GM18868 (cell line): ENCODE results near the gene TNFAIP2.

Experiments
- ATAC-seq: cut with Tn5 transposase; IDR thresholded peaks from one replicate; pipeline ENCODE4 v1.9.1; 2021; ENCODE audit warnings: mild to moderate bottlenecking, moderate library complexity; ENCODE audit not compliant: unreplicated experiment

Gene TNFAIP2

DNA sequence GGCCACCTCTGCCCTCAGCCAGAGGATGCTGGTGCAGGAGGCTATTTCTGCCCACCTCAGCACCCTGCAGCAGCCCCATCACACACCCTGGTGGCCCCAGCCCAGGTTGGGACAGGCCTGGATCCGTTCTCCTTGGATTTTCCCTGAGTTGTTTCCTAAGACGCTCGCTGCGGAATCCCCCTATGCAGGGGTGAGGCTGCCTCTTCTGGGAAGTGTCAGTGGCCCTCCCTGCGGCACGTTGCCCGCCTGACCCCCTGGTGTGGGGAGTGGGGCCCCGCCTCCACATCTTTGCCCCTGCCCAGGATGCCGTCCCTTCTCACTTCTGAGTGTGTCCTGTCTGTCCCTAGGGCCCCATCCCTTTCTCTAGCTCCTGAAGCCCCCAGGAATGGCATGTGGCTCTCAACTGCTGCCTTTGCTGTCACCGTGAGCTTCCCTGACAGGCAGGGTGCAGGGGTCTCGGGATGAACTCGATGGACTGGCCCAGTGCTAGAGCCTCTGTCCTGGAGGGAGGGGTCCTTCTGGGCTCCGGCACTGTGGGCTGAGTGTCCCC lies 29.3 kb upstream of the TNFAIP2 start:
- no peak for ATAC-seq

DNA sequence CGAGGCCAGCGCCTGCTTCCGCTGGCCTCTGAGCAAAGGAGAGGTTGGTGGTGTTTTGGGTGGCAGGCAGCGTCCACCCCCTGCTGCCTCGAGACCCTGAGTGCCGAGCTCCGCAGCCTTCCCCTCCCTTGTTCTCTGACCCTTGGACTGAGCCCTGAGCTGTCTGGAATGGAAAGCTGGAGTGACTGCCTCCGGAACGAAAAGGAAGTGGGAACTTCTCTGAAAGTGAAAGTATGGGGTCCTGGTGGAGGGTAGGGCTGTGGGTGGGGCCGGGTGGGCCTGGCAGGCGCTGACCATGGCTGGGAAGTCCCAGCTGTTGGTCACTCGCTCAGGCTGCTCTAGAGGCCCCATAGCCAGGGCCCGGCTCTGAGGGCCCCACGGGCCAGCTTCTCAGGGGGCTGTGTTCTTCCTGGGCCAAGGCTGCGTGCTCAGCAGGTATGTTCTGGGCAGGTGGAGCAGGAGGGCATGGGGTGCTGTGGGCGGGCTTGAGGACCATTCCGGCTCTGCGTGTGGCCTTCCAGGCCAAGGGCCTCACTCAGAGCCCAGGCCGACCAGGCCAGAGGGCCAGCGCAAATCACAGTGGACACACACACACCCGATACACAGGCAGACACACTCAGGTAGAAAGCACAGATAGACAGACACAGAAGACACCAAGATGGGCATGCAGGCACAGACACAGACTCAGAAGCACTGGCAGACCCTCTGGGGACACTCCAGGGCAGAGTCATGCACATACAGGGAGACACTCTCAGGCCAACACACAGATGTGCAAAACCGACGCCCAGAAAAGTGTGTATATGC lies 28.7 kb upstream of the TNFAIP2 start, which contains the start of gene EXOC3L4:
Gene EXOC3L4 (plus strand): TSS at position 320 of the 804 bp plus-strand sequence. CDS start 5,495 bp downstream, outside the sequence.
- ATAC-seq, result no peak

DNA sequence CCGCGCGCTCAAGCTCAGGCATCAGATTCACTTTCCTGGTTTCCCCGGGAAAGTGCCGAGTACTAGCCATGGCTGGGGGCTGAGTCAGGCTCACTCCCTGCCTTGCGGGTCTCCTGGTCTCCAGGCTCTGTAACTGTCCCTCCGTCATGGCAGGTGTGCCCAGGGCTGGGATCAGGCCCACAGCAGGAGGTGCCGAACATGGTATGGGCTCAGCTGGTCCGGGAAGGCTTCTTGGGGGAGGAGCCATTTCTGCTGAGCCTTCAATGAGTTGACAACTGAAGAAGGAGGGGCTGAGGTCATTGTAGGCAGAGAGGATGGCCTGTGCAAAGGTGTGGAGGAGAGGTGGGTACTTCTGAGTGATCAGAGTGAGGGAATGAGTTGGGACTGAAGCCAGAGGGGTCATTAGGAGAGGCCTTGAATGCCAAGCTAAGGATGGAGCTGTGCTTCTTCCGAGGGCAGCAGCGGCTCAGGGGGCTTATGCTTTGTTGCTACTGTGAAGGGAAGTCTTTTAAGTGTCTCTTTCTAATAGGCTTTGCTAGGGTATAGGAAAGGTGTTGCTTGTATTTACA lies 28.0 kb upstream of the TNFAIP2 start:
- ATAC-seq, result no peak

DNA sequence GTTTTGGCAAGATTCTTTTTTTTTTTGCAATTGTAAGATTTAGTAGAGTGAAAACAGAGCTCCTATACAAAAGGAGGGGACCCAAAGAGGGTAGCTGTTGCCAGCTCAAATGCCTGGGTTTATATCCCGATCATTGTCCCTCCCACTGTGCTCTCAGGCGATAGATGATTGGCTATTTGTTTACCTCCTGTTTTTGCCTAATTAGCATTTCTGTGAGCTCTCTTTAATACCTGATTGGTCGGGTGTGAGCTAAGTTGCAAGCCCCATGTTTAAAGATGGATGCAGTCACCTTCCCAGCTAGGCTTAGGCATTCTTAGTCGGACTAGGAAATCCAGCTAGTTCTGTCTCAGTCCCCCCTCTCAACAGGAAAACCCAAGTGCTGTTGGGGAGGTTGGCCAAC lies 26.9 kb upstream of the TNFAIP2 start:
- no peak for ATAC-seq

DNA sequence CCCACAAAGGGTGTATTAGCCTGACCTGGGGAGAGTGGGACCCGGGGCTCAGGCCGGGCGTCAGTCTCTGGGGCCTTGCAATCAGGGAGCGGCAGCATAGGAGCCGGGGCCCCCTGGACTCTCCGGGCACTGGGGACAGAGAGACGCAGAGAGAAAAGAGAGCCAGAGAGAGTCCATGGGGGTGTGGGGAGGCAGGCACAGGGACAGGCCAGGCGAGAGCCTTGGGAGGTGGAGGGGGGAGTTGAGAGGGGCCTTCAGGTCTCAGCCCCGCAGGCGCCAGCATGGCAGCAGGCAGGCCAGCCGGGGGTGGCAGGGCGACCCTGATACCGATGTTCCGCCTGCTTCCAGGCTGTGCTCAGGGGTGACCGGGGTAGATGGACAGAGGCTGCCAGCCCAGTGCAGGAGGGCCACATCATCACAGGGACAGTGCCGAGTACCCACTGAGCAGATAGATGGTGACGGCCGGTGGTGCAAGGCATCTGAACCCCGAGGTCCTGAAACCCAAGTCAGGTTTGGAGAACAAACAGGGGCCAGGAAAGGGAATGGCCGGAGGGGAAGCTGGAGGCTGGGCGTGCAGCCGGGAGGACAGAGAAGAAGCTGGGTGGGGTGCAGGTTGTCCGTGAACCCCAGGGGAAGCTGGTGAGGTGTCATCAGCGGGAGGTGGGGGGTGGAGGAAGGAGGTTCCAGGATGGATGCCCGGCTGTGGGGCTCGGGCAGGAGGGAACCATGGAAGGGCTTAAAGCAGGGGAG lies 25.8 kb upstream of the TNFAIP2 start:
- ATAC-seq, result no peak

DNA sequence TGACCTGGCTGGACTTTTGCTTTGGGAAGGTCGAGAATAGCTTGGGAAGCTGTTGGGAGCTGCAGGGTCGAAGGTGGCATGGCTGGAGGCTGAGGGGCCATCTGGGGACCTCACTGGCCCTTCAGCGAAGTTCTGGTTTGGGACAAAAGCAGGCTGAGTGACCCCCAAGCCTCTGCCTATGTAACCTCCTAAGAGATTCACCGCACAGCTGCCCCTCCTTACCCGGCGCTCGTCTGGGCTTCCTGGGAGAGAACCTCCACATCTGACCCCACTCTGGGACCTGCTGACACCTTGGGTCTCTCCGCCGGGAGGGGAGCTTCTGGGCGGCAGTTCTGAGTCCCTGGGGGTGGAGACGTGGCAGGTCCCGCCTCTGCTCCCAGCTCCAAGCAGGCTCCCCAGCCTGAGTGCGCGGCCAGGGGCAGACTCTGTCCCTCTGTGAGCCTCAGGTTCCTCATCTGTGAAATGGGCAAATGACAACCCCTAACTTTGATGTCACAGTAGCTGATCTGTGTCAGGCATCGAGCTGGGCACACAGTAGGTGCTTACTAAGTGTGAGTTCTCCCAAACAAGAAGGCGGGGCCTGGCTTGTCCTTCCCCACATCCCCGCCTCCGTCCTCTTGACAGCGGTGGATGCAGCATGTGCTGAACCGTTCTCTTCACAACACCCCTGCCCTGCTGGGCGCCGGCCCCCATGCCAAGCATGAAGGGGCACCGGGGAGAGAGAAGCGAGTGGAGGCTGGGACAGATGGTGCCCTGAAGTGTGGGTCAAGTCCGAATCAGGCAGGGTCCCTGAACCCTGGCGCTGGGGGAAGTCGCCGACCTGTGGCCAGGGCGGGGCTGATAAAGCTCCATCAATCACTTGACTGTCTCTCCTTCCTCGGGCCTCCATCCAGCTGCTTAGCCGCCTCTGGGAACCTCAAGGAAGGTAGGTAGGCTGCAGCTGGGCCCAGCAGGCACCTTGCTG lies 25.0 kb upstream of the TNFAIP2 start:
- ATAC-seq, result no peak

DNA sequence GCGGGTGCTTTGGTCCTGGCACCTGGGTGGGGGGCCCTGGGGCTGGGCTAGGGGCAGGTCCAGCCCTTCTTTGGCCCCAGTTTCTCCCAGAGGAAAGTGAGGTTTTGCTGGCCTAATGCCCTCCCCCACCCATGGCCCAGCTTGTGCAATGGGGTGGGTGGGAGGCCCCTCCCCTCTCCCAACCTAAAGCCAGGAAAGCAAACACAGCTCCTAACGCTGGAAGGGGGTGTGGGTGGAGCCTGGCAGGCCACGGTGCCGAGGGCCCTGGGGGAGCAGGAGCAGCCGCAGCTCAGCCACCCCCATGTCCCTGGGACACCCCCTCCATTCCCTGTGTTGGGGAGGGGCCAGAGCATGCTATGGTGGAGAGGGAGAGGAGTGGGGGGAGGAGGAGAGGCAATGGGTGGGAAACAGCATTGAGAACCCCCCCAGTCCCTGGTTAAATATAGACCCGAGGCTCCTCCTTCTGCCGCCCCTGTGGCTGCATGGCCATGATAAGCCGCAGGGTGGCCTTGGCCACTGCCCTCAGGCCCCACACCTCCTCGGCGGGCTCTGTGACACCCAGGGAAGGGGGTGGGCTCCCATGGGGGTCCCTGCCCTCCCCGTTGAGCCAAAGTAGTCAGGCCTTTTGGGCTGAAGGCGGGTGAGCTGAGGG lies 24.1 kb upstream of the TNFAIP2 start:
- no peak for ATAC-seq

DNA sequence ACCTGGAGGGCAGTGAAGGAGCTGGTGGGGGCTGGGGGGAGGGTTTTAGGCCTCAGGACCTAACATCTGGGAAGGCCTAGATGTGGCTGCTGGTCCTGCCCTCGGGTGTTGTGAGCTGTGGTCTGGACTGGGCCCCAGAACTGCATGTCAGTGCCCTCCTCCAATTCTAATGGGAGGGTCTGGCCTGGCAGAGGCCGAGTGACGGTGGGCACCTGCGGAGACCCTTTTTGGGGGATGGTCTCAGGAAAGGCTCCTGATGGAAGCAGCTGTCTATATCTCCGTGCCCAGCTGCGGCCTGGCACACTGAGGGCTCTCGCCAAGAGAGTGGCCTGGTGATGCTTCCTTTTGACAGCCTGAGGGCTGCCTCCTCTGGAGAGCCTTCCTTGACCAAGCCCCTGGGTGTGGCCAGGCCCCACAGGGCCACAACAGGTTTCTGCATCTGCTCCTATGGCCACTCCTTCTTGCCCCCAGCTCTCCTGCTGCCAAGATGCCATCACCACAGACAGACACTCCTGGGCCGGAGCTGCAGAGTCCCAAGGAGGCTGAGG lies 23.5 kb upstream of the TNFAIP2 start:
- ATAC-seq, result no peak

DNA sequence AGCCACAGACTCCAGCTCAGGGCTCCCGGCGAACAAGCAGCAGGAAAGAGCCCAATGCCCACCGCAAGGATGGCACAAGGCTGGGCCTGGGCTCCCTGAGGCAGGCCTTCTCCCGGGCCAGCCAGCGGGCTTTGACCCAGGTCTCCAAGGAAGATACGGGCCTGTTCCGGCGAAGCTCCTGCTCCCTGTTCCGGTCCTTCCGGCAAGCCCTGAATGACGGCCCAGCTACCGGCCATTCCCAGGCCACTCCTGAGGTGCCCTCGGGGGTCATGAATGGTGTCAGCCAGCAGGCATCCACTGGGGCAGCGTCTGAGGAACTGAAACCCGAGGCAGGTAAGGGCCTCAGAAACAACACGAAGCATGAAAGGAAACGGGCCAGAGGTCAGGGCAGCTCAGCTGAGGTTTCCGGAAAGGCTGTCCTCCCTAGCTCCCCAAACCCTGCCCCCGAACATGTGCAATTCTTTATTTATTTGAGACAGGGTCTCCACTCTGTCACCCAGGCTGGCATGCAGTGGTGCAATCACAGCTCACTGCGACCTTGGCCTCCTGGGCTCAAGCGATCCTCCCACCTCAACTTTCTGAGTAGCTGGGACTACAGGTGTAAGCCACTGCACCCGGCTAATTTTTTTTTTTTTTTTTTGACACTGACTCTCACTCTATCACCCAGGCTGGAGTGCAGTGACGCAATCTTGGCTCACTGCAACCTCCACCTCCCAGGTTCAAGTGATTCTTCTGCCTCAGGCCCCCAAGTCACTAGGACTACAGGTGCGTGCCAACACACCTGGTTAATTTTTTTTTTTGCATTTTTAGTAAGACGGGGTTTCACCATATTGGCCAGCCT lies 22.8 kb upstream of the TNFAIP2 start:
- no peak for ATAC-seq

DNA sequence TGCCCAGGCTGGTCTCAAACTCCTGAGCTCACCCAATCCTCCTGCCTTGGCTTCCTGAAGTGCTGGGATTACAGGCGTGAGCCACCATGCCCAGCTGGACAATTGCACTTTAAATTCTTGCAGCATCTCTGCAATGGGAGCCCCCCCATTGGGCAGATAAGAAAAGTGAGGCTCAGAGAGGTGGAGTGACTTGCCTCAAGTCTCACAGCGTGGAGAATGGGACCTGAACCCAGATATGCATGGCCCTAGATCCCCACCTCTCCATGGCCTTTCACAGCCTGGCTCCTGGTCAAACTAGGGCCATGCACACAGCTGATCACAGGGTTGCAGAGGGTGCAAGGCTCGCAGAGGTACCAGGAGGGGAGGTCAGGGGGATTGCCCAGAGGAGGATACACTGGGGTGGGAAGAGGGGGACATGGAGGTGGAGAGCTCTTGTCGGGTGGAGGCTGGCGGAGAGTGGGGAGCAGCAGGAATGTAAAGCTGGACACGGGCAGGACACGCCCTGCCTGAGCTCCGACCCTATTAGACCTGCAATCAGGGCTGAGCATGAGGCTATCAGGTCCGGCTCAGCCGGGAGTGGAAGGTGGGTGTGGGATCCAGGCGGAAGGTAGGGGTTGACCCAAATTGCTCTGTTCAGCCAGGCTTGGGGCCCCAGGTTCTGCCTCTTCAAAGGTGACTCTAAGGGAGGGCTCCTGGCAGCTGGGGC lies 21.9 kb upstream of the TNFAIP2 start:
- no peak for ATAC-seq

DNA sequence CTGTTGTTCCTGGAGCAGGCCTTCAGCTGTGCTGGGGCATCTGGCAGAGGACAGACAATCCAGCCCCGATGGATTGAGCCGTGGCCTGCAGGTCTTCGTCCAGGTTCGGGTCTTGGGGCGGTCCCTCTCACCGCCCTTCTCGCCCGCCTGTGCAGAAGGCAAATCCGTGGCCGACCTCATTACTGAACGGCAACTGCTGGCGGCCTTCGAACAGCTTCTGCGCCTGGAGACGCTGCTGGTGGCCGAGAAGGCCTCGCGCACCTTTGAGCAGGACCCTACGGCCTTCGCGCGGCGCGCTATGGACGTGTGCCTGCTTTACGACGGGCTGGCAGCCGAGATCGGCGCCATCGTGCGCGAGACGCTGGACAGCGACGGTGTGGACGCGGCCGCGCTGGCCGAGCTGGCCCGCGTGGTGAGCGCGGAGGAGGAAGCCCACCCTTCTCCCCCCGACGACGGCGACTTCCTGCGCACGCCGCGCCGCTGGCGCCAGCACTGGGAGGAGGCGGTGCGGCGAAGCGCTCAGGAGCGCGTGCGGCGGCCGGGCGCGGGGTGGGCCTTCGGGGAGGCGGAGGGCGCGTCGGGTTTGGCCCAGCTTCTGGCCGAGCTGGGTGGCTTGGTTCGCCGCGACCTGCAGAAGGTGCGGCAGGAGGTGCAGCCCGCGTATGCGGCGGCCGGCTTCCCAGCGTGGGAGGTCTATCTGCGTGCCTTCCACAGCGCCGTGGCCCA lies 21.1 kb upstream of the TNFAIP2 start:
- ATAC-seq, result no peak

DNA sequence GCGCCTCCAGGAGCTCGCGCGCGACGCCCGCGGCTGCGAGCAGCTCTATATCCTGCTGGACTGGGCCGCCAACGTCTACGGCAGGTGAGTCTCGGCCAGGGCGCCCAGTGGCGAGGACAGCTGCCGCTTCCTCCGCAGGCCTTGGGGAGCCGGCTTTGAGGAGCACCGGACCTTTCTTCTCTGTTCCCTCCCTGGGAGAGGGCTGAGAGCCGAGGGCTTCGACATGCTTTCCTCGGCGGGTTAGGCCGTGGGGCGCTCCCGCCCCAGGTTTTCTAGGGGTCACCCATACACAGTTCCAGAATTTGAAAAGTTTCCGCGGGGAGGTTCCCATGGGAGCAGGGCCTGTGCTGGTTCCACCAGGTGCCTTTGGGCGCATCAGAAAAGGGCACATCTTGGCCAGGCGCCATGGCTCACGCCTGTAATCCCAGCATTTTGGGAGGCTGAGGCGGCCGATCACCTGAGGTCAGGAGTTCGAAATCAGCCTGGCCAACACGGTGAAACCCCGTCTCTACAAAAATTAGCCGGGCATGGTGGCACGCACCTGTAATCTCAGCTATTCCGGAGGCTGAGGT lies 20.5 kb upstream of the TNFAIP2 start:
- ATAC-seq, result no peak

DNA sequence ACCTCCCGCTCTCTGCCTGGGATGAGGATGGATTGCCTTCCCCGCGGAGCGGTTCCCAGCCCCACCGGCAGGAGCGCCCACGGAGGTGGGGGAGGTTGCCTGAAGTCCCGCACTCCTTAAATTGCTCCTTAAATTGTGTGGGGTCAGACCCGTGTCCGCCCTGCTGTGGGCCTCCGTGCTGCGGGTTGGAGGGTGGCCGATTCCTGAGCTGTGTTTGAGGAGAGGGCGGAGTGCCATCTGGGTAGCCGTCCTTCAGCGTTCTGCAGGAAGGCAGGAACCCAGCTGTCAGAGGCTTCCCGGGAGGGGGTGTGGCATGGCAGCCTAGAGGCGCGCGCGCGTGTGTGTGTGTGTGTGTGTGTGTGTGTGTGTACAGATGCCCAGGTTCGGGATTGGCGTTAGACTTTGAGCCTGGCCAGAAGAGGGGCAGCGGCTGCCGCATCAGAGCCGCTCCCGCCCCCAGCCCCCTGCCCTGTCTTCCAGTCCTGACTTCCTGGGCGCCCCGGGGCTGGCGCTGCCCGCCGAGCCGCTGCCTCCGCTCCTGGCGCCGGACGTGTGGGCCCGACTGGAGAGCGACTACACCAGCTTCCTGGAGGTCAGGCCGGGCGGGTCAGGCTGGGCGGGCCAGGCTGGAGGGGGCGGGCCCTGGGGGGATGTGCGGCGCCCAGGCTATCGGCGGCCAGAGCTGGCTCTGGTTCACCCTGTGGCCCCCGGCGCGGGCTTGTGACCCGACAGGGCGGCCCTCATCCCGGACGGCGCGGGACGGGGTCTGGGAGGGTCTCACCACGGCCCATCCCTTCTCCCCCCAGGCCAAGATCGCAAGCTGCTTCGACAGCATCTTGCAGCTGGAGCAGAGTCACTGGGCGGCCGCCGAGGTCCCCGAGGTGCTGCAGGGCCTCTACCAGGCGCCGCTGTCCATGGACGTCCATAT lies 19.5 kb upstream of the TNFAIP2 start:
- ATAC-seq, result no peak

DNA sequence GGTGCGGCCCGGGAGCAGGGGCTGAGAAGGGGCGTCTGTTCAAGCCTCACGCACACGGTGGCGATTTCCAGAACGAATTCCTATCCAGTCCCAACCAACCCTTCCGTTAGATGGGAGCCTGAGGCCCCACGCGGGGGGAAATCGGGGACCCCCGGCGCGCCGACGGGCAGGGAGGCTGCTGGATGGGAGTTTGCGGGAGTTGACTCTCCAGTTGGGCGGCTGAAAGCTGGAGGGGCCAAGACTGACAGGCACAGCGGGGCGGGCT lies 18.9 kb upstream of the TNFAIP2 start:
- ATAC-seq, result no peak

DNA sequence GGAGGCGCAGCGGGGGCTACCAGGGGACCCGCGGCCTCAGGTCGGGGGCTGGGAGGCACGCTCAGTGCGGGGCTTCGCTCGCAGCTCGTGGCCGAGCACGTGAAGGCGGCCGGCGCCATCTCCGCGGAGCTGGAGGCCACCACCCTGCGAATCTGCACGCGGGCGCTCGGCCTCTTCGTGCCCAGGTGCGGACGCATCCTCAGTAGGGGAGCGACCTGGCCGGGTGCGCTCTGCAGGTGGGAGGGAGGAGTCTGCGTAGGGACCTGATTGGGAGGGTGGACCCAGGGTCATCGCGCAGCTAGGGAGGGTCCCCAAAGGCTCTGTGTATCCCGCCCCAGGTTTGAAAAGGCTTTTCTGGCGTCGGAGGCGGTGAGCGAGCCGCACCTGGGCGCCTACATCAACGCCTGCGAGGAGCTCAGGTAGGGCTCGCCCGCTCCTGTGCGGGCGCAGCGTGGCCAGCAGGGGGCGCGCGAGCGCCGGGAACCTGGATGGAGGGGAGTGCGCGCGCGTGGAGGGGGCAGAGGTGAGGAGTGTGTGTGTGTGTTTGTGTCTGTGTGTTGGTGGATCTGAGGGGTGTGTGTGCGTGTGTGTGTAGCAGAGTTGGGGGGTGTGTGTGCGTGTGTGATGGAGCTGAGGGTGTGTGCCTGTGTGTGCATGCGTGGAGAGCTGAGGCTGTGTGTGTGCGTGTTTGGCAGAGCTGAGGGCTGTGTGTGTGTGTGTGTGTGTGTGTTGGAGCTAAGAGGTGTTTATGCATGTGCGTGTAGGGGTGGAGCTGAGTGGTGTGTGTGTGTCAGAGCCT lies 18.4 kb upstream of the TNFAIP2 start:
- ATAC-seq, result peak; percentile 45
